Prostate gland (tissue), 2 donors: ENCODE measurements around the gene NXPH2.

Experiments
- POLR2A ChIP-seq: fragments of 450-650 bp; IDR thresholded peaks from one replicate; pipeline ENCODE4 v1.6.1; 2016; ENCODE audit warnings: antibody characterized with exemption, mild to moderate bottlenecking
- POLR2AphosphoS5 ChIP-seq: sonication (generic); formaldehyde crosslinking; IDR thresholded peaks from one replicate; pipeline ENCODE4 v1.6.1; 2017; ENCODE audit warnings: antibody characterized with exemption
- TF ChIP-seq, protein P1 (sequence below), 4 experiments: fragments of 200-600 bp in 2 of 4; fragments of 450-650 bp in 2 of 4; sonication (generic) in 2 of 4; IDR thresholded peaks; 1 replicate in 3 of 4; 2 replicates in 1 of 4; pipeline ENCODE4 v1.5.1; 2016 to 2019; ENCODE audit warnings: antibody characterized with exemption in 4 of 4, mild to moderate bottlenecking in 2 of 4, moderate library complexity in 2 of 4

DNA sequence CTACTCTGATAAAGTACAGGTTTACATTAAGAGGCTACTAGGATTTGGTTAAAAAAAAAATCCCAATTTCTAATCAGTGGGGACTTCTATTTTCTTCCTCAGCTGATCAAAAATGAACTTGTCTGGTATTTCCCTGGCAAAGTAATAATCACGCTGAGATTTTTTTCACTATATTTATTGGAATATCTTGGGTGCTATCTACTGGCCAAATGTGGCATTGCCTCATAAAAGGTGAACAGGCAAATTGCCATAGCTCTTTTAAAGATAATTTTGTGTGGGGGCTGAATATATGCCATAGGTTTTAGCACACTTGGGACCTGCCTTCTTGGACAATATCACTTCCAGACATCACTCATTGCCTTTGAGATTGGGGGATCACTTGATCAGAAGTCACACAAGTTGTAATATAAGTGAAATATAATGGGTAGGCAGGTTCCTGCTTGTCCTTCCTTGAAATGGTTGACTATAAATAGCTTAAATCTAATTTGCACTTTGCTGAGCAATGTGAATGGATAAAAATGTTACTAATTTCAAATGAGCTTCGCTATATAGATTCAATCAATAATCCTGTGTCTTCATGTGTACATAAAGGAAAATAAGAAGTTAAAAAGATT lies 7.0 kb upstream of the NXPH2 start:
- TF ChIP-seq, protein P1, sequence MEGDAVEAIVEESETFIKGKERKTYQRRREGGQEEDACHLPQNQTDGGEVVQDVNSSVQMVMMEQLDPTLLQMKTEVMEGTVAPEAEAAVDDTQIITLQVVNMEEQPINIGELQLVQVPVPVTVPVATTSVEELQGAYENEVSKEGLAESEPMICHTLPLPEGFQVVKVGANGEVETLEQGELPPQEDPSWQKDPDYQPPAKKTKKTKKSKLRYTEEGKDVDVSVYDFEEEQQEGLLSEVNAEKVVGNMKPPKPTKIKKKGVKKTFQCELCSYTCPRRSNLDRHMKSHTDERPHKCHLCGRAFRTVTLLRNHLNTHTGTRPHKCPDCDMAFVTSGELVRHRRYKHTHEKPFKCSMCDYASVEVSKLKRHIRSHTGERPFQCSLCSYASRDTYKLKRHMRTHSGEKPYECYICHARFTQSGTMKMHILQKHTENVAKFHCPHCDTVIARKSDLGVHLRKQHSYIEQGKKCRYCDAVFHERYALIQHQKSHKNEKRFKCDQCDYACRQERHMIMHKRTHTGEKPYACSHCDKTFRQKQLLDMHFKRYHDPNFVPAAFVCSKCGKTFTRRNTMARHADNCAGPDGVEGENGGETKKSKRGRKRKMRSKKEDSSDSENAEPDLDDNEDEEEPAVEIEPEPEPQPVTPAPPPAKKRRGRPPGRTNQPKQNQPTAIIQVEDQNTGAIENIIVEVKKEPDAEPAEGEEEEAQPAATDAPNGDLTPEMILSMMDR (IDR thresholded peaks at IDR 0.05), result peak; percentile 33 to 77 (median 66)
- TF ChIP-seq POLR2A (no peak), POLR2AphosphoS5 (no peak)
